Vagina (tissue), 2 donors: ENCODE results near the gene CNIH3. TPM values are rescaled to one million over a fixed set of nuclear protein-coding genes. Genes with fewer than 3 reads are reported as not detected.

Experiments
- DNase-seq, 2 donors: peaks; one replicate each; pipeline ENCODE4 v3.0.0-alpha.2; 2017; ENCODE audit errors: extremely low spot score in 2 of 2
- H3K27ac ChIP-seq: fragments of 200-600 bp; sonication (generic); one replicate; pipeline ENCODE4 v1.5.1; 2019
- H3K27me3 ChIP-seq: fragments of 200-600 bp; sonication (generic); one replicate; pipeline ENCODE4 v1.5.1; 2019
- H3K36me3 ChIP-seq, 2 donors: fragments of 200-600 bp; sonication (generic); one replicate each; pipeline ENCODE4 v1.5.1; 2017 to 2019
- H3K4me1 ChIP-seq: fragments of 200-600 bp; sonication (generic); one replicate; pipeline ENCODE4 v1.5.1; 2019
- H3K4me3 ChIP-seq, 2 donors: fragments of 200-600 bp; sonication (generic); 1 replicate in 1 of 2; 2 replicates in 1 of 2; pipeline ENCODE4 v1.5.1; 2016 to 2019
- H3K9me3 ChIP-seq: fragments of 200-600 bp; sonication (generic); one replicate; pipeline ENCODE4 v1.5.1; 2019
- POLR2A ChIP-seq, 2 donors: fragments of 450-650 bp; IDR thresholded peaks; one replicate each; pipeline ENCODE4 v1.6.1; 2017; ENCODE audit warnings: antibody characterized with exemption in 2 of 2, mild to moderate bottlenecking in 2 of 2, moderate library complexity in 2 of 2
- POLR2AphosphoS5 ChIP-seq, 2 donors: sonication (generic); formaldehyde crosslinking; IDR thresholded peaks; one replicate each; pipeline ENCODE4 v1.9.0; 2017; ENCODE audit warnings: antibody characterized with exemption in 2 of 2, mild to moderate bottlenecking in 2 of 2, low read depth in 1 of 2; ENCODE audit not compliant: insufficient read depth in 1 of 2
- intact Hi-C: fragments of 100-400 bp; cut with DNase I; formaldehyde crosslinking; loops from one replicate; pipeline ENCODE4 v1.15.1; 2023
- total RNA-seq: library from RNA; depleted of rRNA; stranded (reverse); fragments of >200 nt; gene quantifications from one replicate; pipeline ENCODE4 v1.2.3, GENCODE V29; 2016
- TF ChIP-seq, protein P1 (sequence below), 3 experiments: fragments of 450-650 bp in 2 of 3; fragments of 200-600 bp in 1 of 3; sonication (generic) in 1 of 3; IDR thresholded peaks; one replicate each; pipeline ENCODE4 v1.5.1; 2017 to 2019; ENCODE audit warnings: antibody characterized with exemption in 3 of 3, mild to moderate bottlenecking in 2 of 3, moderate library complexity in 2 of 3

Gene CNIH3
- total RNA-seq, 1 donor from 2014 or later = not detected

- no peak for DNase-seq
- TF ChIP-seq POLR2A (IDR thresholded peaks at IDR 0.05) (no peak), POLR2AphosphoS5 (IDR thresholded peaks at IDR 0.05; ENCODE audit: insufficient read depth in 1 of 2, low read depth in 1 of 2) (no peak)
- TF ChIP-seq, protein P1, sequence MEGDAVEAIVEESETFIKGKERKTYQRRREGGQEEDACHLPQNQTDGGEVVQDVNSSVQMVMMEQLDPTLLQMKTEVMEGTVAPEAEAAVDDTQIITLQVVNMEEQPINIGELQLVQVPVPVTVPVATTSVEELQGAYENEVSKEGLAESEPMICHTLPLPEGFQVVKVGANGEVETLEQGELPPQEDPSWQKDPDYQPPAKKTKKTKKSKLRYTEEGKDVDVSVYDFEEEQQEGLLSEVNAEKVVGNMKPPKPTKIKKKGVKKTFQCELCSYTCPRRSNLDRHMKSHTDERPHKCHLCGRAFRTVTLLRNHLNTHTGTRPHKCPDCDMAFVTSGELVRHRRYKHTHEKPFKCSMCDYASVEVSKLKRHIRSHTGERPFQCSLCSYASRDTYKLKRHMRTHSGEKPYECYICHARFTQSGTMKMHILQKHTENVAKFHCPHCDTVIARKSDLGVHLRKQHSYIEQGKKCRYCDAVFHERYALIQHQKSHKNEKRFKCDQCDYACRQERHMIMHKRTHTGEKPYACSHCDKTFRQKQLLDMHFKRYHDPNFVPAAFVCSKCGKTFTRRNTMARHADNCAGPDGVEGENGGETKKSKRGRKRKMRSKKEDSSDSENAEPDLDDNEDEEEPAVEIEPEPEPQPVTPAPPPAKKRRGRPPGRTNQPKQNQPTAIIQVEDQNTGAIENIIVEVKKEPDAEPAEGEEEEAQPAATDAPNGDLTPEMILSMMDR (IDR thresholded peaks at IDR 0.05) = no peak
- Histone ChIP-seq H3K36me3 (no peaks in the 10 kb centered on the region), H3K9me3 (no peaks in the 10 kb centered on the region), H3K4me1 (no peaks in the 10 kb centered on the region), H3K27ac (peak overlapping the region; percentile 57), H3K27me3 (no peaks in the 10 kb centered on the region), H3K4me3 (no peak overlapping the region)
- intact Hi-C loops = no loop called here
Measured at GRCh38 chr1:224632921-224633321, 16.8 kb downstream of the CNIH3 start.

DNA sequence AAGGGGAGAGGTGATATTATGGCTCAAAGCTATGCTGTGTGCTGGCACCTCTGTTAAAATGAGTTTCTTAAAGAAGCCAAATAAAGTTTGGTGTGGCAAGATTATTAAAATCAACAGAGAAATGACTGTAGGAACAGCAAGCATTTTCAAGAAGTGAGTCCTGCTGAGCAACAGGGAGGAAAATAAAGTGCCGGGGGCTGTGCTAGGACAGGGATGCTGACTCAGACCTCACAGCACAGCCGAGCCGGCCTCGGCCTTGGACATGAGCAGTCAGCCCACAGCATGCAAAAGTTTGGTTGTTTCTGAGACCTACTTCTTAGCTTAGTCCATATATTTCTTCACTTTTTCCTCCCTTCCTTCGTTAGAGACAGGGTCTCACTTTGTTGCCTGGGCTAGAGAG lies 19.2 kb downstream of the CNIH3 start:
- no peaks in the 10 kb centered on the region for H3K4me1 ChIP-seq
- no peaks in the 10 kb centered on the region for H3K36me3 ChIP-seq
- H3K4me3 ChIP-seq = no peak overlapping the region
- TF ChIP-seq POLR2AphosphoS5 (IDR thresholded peaks at IDR 0.05; ENCODE audit: insufficient read depth in 1 of 2, low read depth in 1 of 2) (no peak), POLR2A (IDR thresholded peaks at IDR 0.05) (no peak)
- TF ChIP-seq, protein P1 (IDR thresholded peaks at IDR 0.05) = no peak
- peak overlapping the region; percentile 30 for H3K27ac ChIP-seq
- no peaks in the 10 kb centered on the region for H3K9me3 ChIP-seq
- DNase-seq = no peak
- H3K27me3 ChIP-seq = no peaks in the 10 kb centered on the region
- intact Hi-C loops = no loop called here

- DNase-seq = no peak
- no peak overlapping the region for H3K27ac ChIP-seq
- TF ChIP-seq POLR2AphosphoS5 (IDR thresholded peaks at IDR 0.05; ENCODE audit: insufficient read depth in 1 of 2, low read depth in 1 of 2) (no peak), POLR2A (IDR thresholded peaks at IDR 0.05) (no peak)
- TF ChIP-seq, protein P1 (IDR thresholded peaks at IDR 0.05) = no peak
- H3K27me3 ChIP-seq = no peaks in the 10 kb centered on the region
- no peaks in the 10 kb centered on the region for H3K9me3 ChIP-seq
- H3K36me3 ChIP-seq = no peaks in the 10 kb centered on the region
- no peak overlapping the region for H3K4me3 ChIP-seq
- intact Hi-C loops = no loop called here
- H3K4me1 ChIP-seq = no peaks in the 10 kb centered on the region
Measured at GRCh38 chr1:224637515-224637914, 21.4 kb downstream of the CNIH3 start.

DNA sequence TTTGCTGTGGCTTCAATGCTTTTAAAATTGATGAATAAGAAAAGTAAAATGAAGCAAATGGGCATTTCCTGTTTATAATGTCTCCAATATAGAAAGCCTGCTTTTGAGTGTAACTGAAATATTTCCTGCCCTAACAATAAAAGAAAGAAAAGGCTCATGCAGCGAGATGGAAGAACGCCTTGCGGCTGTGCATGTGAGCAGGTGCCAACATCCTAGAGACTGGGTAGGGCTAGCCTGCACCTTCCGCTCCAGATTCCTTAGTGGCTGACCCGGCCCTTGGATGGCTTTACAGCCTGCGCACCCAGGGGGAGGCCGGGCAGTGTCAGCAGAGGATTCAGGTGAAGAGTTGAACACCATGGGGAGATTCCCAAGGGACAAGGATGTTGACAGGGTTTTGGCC lies 21.8 kb downstream of the CNIH3 start:
- TF ChIP-seq POLR2A (IDR thresholded peaks at IDR 0.05) = no peak
- no peak for TF ChIP-seq POLR2AphosphoS5 (IDR thresholded peaks at IDR 0.05; ENCODE audit: insufficient read depth in 1 of 2, low read depth in 1 of 2)
- TF ChIP-seq, protein P1 (IDR thresholded peaks at IDR 0.05) = no peak
- H3K36me3 ChIP-seq = no peaks in the 10 kb centered on the region
- intact Hi-C loops = no loop called here
- no peak for DNase-seq
- H3K27ac ChIP-seq = no peak overlapping the region
- no peaks in the 10 kb centered on the region for H3K9me3 ChIP-seq
- no peaks in the 10 kb centered on the region for H3K4me1 ChIP-seq
- H3K27me3 ChIP-seq = no peaks in the 10 kb centered on the region
- no peak overlapping the region for H3K4me3 ChIP-seq

DNA sequence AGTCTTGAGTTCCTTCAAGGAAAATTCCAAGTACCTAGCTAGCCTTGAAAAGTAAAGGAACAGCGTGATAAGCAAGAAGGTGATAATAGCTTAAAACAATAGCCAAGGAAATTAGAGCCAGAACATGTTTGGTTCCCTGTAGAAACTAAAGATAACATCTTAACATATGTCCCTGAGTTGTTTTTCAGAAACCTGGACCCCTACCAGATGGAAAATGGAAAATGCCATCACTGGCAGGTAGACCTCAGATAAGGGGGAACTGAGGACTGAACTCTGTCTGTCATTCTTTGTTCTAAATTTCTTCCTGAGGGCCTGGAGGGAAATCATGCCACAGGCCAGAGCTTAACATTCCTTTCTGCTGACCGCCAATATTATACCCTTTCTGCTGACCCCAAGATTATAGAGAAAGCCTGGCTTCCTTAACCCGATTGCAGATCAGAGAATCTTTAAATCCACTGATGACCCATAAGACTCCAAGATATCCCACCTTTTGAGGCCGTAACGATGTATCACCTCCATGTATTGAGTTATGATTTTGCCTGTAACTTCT lies 23.4 kb downstream of the CNIH3 start:
- DNase-seq = no peak
- Histone ChIP-seq H3K27me3 (no peaks in the 10 kb centered on the region), H3K9me3 (no peaks in the 10 kb centered on the region), H3K27ac (no peak overlapping the region), H3K36me3 (no peaks in the 10 kb centered on the region), H3K4me3 (no peak overlapping the region), H3K4me1 (no peaks in the 10 kb centered on the region)
- intact Hi-C loops = no loop called here
- TF ChIP-seq, protein P1 (IDR thresholded peaks at IDR 0.05) = no peak
- TF ChIP-seq POLR2AphosphoS5 (IDR thresholded peaks at IDR 0.05; ENCODE audit: insufficient read depth in 1 of 2, low read depth in 1 of 2) (no peak), POLR2A (IDR thresholded peaks at IDR 0.05) (no peak)
